ENCODE data around the gene GOSR2.

DNA sequence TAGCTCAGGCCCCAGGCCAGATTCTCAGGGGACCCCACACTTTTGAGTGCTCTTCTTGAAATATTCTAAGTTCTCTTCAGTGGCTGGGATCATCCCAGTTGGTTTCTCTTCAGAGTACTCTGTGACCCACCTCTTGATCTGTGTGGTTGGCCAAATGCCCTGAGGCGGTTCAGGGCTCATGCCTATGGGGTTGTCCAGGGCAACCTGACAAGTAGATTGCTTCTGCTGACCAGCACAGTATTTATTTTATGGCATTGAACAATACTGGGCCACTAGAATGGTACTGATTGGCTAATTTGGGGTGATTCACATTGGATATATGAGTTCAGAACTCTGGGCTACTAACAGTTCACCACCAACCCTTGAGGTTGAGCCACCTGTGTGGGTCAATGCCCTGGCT is 7.4 kb upstream of the GOSR2 start:
- TF ChIP-seq MAX (IDR thresholded peaks at IDR 0.05; ENCODE audit: low read depth) (no peak), POLR2AphosphoS5 (IDR thresholded peaks at IDR 0.05; ENCODE audit: low read depth, low read length) (no peak)
- TF ChIP-seq, protein P1, sequence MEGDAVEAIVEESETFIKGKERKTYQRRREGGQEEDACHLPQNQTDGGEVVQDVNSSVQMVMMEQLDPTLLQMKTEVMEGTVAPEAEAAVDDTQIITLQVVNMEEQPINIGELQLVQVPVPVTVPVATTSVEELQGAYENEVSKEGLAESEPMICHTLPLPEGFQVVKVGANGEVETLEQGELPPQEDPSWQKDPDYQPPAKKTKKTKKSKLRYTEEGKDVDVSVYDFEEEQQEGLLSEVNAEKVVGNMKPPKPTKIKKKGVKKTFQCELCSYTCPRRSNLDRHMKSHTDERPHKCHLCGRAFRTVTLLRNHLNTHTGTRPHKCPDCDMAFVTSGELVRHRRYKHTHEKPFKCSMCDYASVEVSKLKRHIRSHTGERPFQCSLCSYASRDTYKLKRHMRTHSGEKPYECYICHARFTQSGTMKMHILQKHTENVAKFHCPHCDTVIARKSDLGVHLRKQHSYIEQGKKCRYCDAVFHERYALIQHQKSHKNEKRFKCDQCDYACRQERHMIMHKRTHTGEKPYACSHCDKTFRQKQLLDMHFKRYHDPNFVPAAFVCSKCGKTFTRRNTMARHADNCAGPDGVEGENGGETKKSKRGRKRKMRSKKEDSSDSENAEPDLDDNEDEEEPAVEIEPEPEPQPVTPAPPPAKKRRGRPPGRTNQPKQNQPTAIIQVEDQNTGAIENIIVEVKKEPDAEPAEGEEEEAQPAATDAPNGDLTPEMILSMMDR (IDR thresholded peaks at IDR 0.05), result no peak
